SJSA1 (cell line): Measurements from ENCODE around the gene GALE. TPM values are rescaled to one million over a fixed set of nuclear protein-coding genes. Genes with fewer than 3 reads are reported as not detected.

Experiments
- DNase-seq, 2 experiments: peaks; one replicate each; pipeline ENCODE4 v3.0.0-alpha.2; 2015 to 2020; ENCODE audit warnings: low spot score in 2 of 2, low read depth in 1 of 2
- H3K27ac ChIP-seq: fragments of 250-450 bp; sonication (Bioruptor Pico); 2 replicates; pipeline ENCODE4 v1.5.1; 2020; ENCODE audit warnings: mild to moderate bottlenecking, moderate library complexity
- H3K27me3 ChIP-seq: fragments of 250-450 bp; sonication (Bioruptor Pico); replicated peaks from 2 replicates; pipeline ENCODE4 v1.5.1; 2020; ENCODE audit warnings: mild to moderate bottlenecking, moderate library complexity
- H3K36me3 ChIP-seq: fragments of 250-450 bp; sonication (Bioruptor Pico); 2 replicates; pipeline ENCODE4 v1.5.1; 2020; ENCODE audit warnings: mild to moderate bottlenecking
- H3K4me1 ChIP-seq: fragments of 250-450 bp; sonication (Bioruptor Pico); replicated peaks from 2 replicates; pipeline ENCODE4 v1.6.1; 2021; ENCODE audit warnings: mild to moderate bottlenecking
- H3K4me3 ChIP-seq: fragments of 250-450 bp; sonication (Bioruptor Pico); 2 replicates; pipeline ENCODE4 v1.5.1; 2020; ENCODE audit warnings: mild to moderate bottlenecking
- H3K9me3 ChIP-seq: fragments of 250-450 bp; sonication (Bioruptor Pico); replicated peaks from 2 replicates; pipeline ENCODE4 v1.5.1; 2020; ENCODE audit warnings: mild to moderate bottlenecking
- total RNA-seq: library from RNA; depleted of rRNA; stranded (reverse); fragments of >200 nt; shearing (Covaris generic); gene quantifications from 2 replicates; pipeline ENCODE4 v1.2.3, GENCODE V29; 2014

Gene GALE
- total RNA-seq, 1 experiment from 2014 or later: 55.4 TPM

- H3K9me3 ChIP-seq: no peaks in the 10 kb centered on the region
- H3K27ac ChIP-seq: peak within 1 kb of the TSS; percentile 86
- H3K4me3 ChIP-seq: peak within 1 kb of the TSS; percentile 92
- H3K27me3 ChIP-seq: no peaks in the 10 kb centered on the region
- peaks cover 10% of the 10 kb centered on the region for H3K36me3 ChIP-seq
- DNase-seq: peak; percentile 76 to 89
- peaks cover 10% of the 10 kb centered on the region for H3K4me1 ChIP-seq
Measured at GRCh38 chr1:23825076-23825761, 24.7 kb upstream of the GALE start, which contains the start of gene HMGCL. HMGCL (minus strand) TSS chr1:23825429; CDS start chr1:23825415, 14 bp downstream.

- no peak for DNase-seq
- peak overlapping the region; percentile 92 for H3K4me3 ChIP-seq
- H3K36me3 ChIP-seq: peaks cover 10% of the 10 kb centered on the region
- H3K9me3 ChIP-seq: no peaks in the 10 kb centered on the region
- no peaks in the 10 kb centered on the region for H3K27me3 ChIP-seq
- peaks cover 10% of the 10 kb centered on the region for H3K4me1 ChIP-seq
- H3K27ac ChIP-seq: peak overlapping the region; percentile 86
Measured at GRCh38 chr1:23824711-23825075, 24.1 kb upstream of the GALE start.

- Histone ChIP-seq H3K4me1 (peaks cover 10% of the 10 kb centered on the region), H3K27me3 (no peaks in the 10 kb centered on the region), H3K36me3 (peaks cover 10% of the 10 kb centered on the region), H3K4me3 (no peak overlapping the region), H3K27ac (no peak overlapping the region), H3K9me3 (no peaks in the 10 kb centered on the region)
- no peak for DNase-seq
Measured at GRCh38 chr1:23823767-23824166, 23.2 kb upstream of the GALE start.

- Histone ChIP-seq H3K4me1 (no peaks in the 10 kb centered on the region), H3K27ac (no peak overlapping the region), H3K27me3 (no peaks in the 10 kb centered on the region), H3K36me3 (peaks cover 21% of the 10 kb centered on the region), H3K4me3 (no peak overlapping the region), H3K9me3 (no peaks in the 10 kb centered on the region)
- DNase-seq: no peak
Measured at GRCh38 chr1:23817633-23818032, 17.1 kb upstream of the GALE start.

- Histone ChIP-seq H3K9me3 (no peaks in the 10 kb centered on the region), H3K27ac (no peak overlapping the region), H3K36me3 (peaks cover 21% of the 10 kb centered on the region), H3K4me3 (no peak overlapping the region), H3K4me1 (no peaks in the 10 kb centered on the region), H3K27me3 (no peaks in the 10 kb centered on the region)
- no peak for DNase-seq
Measured at GRCh38 chr1:23816906-23817305, 16.4 kb upstream of the GALE start.

- no peak for DNase-seq
- no peak overlapping the region for H3K27ac ChIP-seq
- H3K9me3 ChIP-seq: no peaks in the 10 kb centered on the region
Measured at GRCh38 chr1:23816361-23816760, 15.8 kb upstream of the GALE start.

GRCh38 chr1:23814016-23814415 lies 13.5 kb upstream of the GALE start:
- no peak overlapping the region for H3K4me3 ChIP-seq
- H3K36me3 ChIP-seq: peaks cover 21% of the 10 kb centered on the region
- no peak for DNase-seq
- no peak overlapping the region for H3K27ac ChIP-seq
- H3K27me3 ChIP-seq: no peaks in the 10 kb centered on the region
- no peaks in the 10 kb centered on the region for H3K9me3 ChIP-seq
- H3K4me1 ChIP-seq: no peaks in the 10 kb centered on the region

More at GRCh38 chr1:23816361-23816760, 15.8 kb upstream of the GALE start:
- H3K4me3 ChIP-seq: no peak overlapping the region
- no peaks in the 10 kb centered on the region for H3K27me3 ChIP-seq
- peaks cover 21% of the 10 kb centered on the region for H3K36me3 ChIP-seq
- no peaks in the 10 kb centered on the region for H3K4me1 ChIP-seq

- H3K27me3 ChIP-seq: no peaks in the 10 kb centered on the region
- no peak for DNase-seq
- peaks cover 13% of the 10 kb centered on the region for H3K36me3 ChIP-seq
- no peaks in the 10 kb centered on the region for H3K9me3 ChIP-seq
- no peaks in the 10 kb centered on the region for H3K4me1 ChIP-seq
- H3K4me3 ChIP-seq: no peak overlapping the region
- H3K27ac ChIP-seq: no peak overlapping the region
Measured at GRCh38 chr1:23810818-23811540, 10.4 kb upstream of the GALE start.

GRCh38 chr1:23809751-23810171 lies 9.2 kb upstream of the GALE start:
- Histone ChIP-seq H3K4me3 (no peak overlapping the region), H3K27me3 (no peaks in the 10 kb centered on the region), H3K9me3 (no peaks in the 10 kb centered on the region), H3K27ac (no peak overlapping the region), H3K4me1 (no peaks in the 10 kb centered on the region), H3K36me3 (peaks cover 10% of the 10 kb centered on the region)
- DNase-seq: peak; percentile 51 to 78

- H3K4me1 ChIP-seq: no peaks in the 10 kb centered on the region
- no peaks in the 10 kb centered on the region for H3K27me3 ChIP-seq
- no peak overlapping the region for H3K4me3 ChIP-seq
- peaks cover 2% of the 10 kb centered on the region; the same call in 1 of the 2 replicates for H3K36me3 ChIP-seq
- H3K27ac ChIP-seq: no peak overlapping the region
- H3K9me3 ChIP-seq: no peaks in the 10 kb centered on the region
- no peak for DNase-seq
Measured at GRCh38 chr1:23807453-23807852, 6.9 kb upstream of the GALE start.

- no peak overlapping the region for H3K27ac ChIP-seq
- no peak overlapping the region for H3K4me3 ChIP-seq
- no peaks in the 10 kb centered on the region for H3K9me3 ChIP-seq
- H3K36me3 ChIP-seq: peaks cover 2% of the 10 kb centered on the region; the same call in 1 of the 2 replicates
- DNase-seq: no peak
- H3K4me1 ChIP-seq: peaks cover 2% of the 10 kb centered on the region
- H3K27me3 ChIP-seq: no peaks in the 10 kb centered on the region
Measured at GRCh38 chr1:23806280-23806679, 5.7 kb upstream of the GALE start.

- Histone ChIP-seq H3K4me3 (no peak overlapping the region), H3K27ac (no peak overlapping the region), H3K9me3 (no peaks in the 10 kb centered on the region), H3K36me3 (peaks cover 5% of the 10 kb centered on the region; the same call in 1 of the 2 replicates), H3K27me3 (no peaks in the 10 kb centered on the region), H3K4me1 (peaks cover 5% of the 10 kb centered on the region)
- no peak for DNase-seq
Measured at GRCh38 chr1:23805025-23805424, 4.5 kb upstream of the GALE start.

GRCh38 chr1:23804183-23804835 lies 3.8 kb upstream of the GALE start:
- Histone ChIP-seq H3K36me3 (peaks cover 10% of the 10 kb centered on the region), H3K27me3 (no peaks in the 10 kb centered on the region), H3K4me1 (peaks cover 12% of the 10 kb centered on the region), H3K9me3 (no peaks in the 10 kb centered on the region), H3K4me3 (no peak overlapping the region), H3K27ac (no peak overlapping the region)
- DNase-seq: no peak

GRCh38 chr1:23803674-23804073 lies 3.1 kb upstream of the GALE start:
- Histone ChIP-seq H3K9me3 (no peaks in the 10 kb centered on the region), H3K4me3 (no peak overlapping the region), H3K27ac (no peak overlapping the region), H3K36me3 (peaks cover 16% of the 10 kb centered on the region), H3K27me3 (no peaks in the 10 kb centered on the region), H3K4me1 (peaks cover 17% of the 10 kb centered on the region)
- no peak for DNase-seq
